Mucosa of descending colon (tissue), 3 donors: ENCODE data around the gene ADH1C. TPM values are rescaled to one million over a fixed set of nuclear protein-coding genes. Genes with fewer than 3 reads are reported as not detected.
"Not testable (repeated sequence)": the region's sequence is repeated elsewhere in the genome, so short reads cannot be mapped to it uniquely, and the experiment has no call there.

ENCODE experiments used
- ATAC-seq: fragments of 200-7000 bp; cut with Tn5 transposase; one replicate; pipeline ENCODE4 v1.9.1; 2020; ENCODE audit warnings: mild to moderate bottlenecking, moderate library complexity
- DNase-seq, 3 donors: peaks; one replicate each; pipeline ENCODE4 v3.0.0-alpha.2; 2020
- H3K36me3 ChIP-seq: fragments of 200-600 bp; one replicate; pipeline ENCODE4 v1.8.0; 2021; ENCODE audit warnings: low read depth, mild to moderate bottlenecking
- H3K4me1 ChIP-seq: fragments of 200-600 bp; one replicate; pipeline ENCODE4 v1.8.0; 2021; ENCODE audit warnings: low read depth, mild to moderate bottlenecking
- H3K4me3 ChIP-seq: fragments of 200-600 bp; one replicate; pipeline ENCODE4 v1.8.0; 2021; ENCODE audit warnings: mild to moderate bottlenecking
- H3K9me3 ChIP-seq: fragments of 200-600 bp; one replicate; pipeline ENCODE4 v1.8.0; 2021; ENCODE audit warnings: mild to moderate bottlenecking
- CTCF ChIP-seq: fragments of 200-600 bp; IDR thresholded peaks from one replicate; pipeline ENCODE4 v1.8.0; 2022; ENCODE audit warnings: antibody characterized with exemption, mild to moderate bottlenecking
- intact Hi-C, 2 donors: fragments of 100-400 bp; cut with DNase I in 1 of 2; cut with micrococcal nuclease in 1 of 2; formaldehyde crosslinking; loops; one replicate each; pipeline versions ENCODE4 v1.11.0 to v1.11.1; 2022; cut with DNase I, micrococcal nuclease
- total RNA-seq, 3 donors: library from RNA; stranded (reverse); fragmentation: NEBNext Ultra II Directional in 2 of 3; extraction: Animal tissue kit (Norgen Biotek cat#: 25700) in 2 of 3; gene quantifications; one replicate each; pipeline versions ENCODE4 v1.2.1 to v1.2.4, GENCODE V29; 2021 to 2023
- donor health status: DM: no; HTN: no; CAD: no; lungs with moderate emphysema.
- donor health status: DM: no; HTN: no; CAD: no.
- donor health status: DM: no; HTN: yes; CAD: no.

The ADH1C gene
- total RNA-seq, 3 donors from 2014 or later, result 137 to 502 (median 271) TPM

- peaks cover 3% of the 10 kb centered on the region for H3K4me1 ChIP-seq
- no peak overlapping the region for H3K4me3 ChIP-seq
- ATAC-seq (peak; percentile 79), DNase-seq (no peak)
- H3K9me3 ChIP-seq, result no peaks in the 10 kb centered on the region
- H3K36me3 ChIP-seq, result no peaks in the 10 kb centered on the region
- intact Hi-C loops, result no loop called here
- no peak for TF ChIP-seq CTCF
Observed at GRCh38 chr4:99381588-99382175, 29.1 kb upstream of the ADH1C start.

GRCh38 chr4:99379571-99379970 is 27.0 kb upstream of the ADH1C start:
- Histone ChIP-seq H3K4me3 (no peak overlapping the region), H3K9me3 (no peaks in the 10 kb centered on the region), H3K4me1 (peaks cover 3% of the 10 kb centered on the region), H3K36me3 (no peaks in the 10 kb centered on the region)
- intact Hi-C loops, result no loop called here
- DNase-seq (no peak), ATAC-seq (no peak)
- no peak for TF ChIP-seq CTCF

- TF ChIP-seq CTCF, result no peak
- intact Hi-C loops, result no loop called here
- Histone ChIP-seq H3K36me3 (no peaks in the 10 kb centered on the region), H3K4me3 (no peak overlapping the region), H3K4me1 (peaks cover 3% of the 10 kb centered on the region), H3K9me3 (no peaks in the 10 kb centered on the region)
- ATAC-seq, result no peak
- no peak for DNase-seq
Observed at GRCh38 chr4:99378876-99379275, 26.3 kb upstream of the ADH1C start.

GRCh38 chr4:99377341-99377740 is 24.8 kb upstream of the ADH1C start:
- H3K4me3 ChIP-seq, H3K36me3 ChIP-seq, H3K4me1 ChIP-seq, ATAC-seq, intact Hi-C loops: not testable (repeated sequence)
- peak in 1 of 3 donors; percentile 59 for DNase-seq
- peaks cover 11% of the 10 kb centered on the region for H3K9me3 ChIP-seq

- intact Hi-C loops, ATAC-seq, H3K36me3 ChIP-seq, DNase-seq, H3K4me1 ChIP-seq, H3K4me3 ChIP-seq: not testable (repeated sequence)
- H3K9me3 ChIP-seq, result peaks cover 21% of the 10 kb centered on the region
Observed at GRCh38 chr4:99372464-99372863, 19.9 kb upstream of the ADH1C start.

- H3K9me3 ChIP-seq, result peaks cover 14% of the 10 kb centered on the region
- H3K4me1 ChIP-seq, DNase-seq, H3K36me3 ChIP-seq, intact Hi-C loops, H3K4me3 ChIP-seq: not testable (repeated sequence)
- peak; percentile 62 for ATAC-seq
Observed at GRCh38 chr4:99367817-99368216, 15.3 kb upstream of the ADH1C start.

GRCh38 chr4:99366491-99366890 is 13.9 kb upstream of the ADH1C start:
- intact Hi-C loops, result no loop called here
- DNase-seq (no peak), ATAC-seq (no peak)
- peaks cover under 1% of the 10 kb centered on the region for H3K9me3 ChIP-seq
- TF ChIP-seq CTCF, result no peak
- no peaks in the 10 kb centered on the region for H3K36me3 ChIP-seq
- H3K4me1 ChIP-seq, result no peaks in the 10 kb centered on the region
- no peak overlapping the region for H3K4me3 ChIP-seq
